GM23338 (cell line): ENCODE measurements around the gene HLA-DOB.

Experiments
- EZH2 ChIP-seq: fragments of 200-600 bp; sonication (generic); IDR thresholded peaks from one replicate; pipeline ENCODE4 v1.8.0; 2017; ENCODE audit warnings: antibody characterized with exemption, mild to moderate bottlenecking, low read depth; ENCODE audit not compliant: unreplicated experiment
- EZH2phosphoT487 ChIP-seq: fragments of 200-600 bp; sonication (generic); IDR thresholded peaks from one replicate; pipeline ENCODE4 v1.8.1; 2018; ENCODE audit warnings: antibody characterized with exemption; ENCODE audit not compliant: unreplicated experiment
- NANOG ChIP-seq: IDR thresholded peaks from 2 replicates; pipeline ENCODE4 v1.6.1; 2016; ENCODE audit warnings: antibody characterized with exemption, borderline replicate concordance
- POLR2AphosphoS5 ChIP-seq: IDR thresholded peaks from 2 replicates; pipeline ENCODE4 v1.6.1; 2016; ENCODE audit warnings: antibody characterized with exemption, low read depth
- STAT1 ChIP-seq: IDR thresholded peaks from one replicate; pipeline ENCODE4 v1.6.1; 2016; ENCODE audit warnings: antibody characterized with exemption; ENCODE audit not compliant: unreplicated experiment
- TF ChIP-seq, protein P1 (sequence below), 2 experiments: fragments of 200-600 bp in 1 of 2; sonication (generic) in 1 of 2; conservative IDR thresholded peaks; 2 replicates each; pipeline versions ENCODE4 v1.5.1 to v1.6.1; 2016 to 2017; ENCODE audit warnings: antibody characterized with exemption in 2 of 2, low read depth in 2 of 2, mild to moderate bottlenecking in 2 of 2, moderate library complexity in 1 of 2
- TF ChIP-seq, protein P2 (sequence below): IDR thresholded peaks from 2 replicates; pipeline ENCODE4 v1.6.1; 2016; ENCODE audit warnings: antibody characterized with exemption

DNA sequence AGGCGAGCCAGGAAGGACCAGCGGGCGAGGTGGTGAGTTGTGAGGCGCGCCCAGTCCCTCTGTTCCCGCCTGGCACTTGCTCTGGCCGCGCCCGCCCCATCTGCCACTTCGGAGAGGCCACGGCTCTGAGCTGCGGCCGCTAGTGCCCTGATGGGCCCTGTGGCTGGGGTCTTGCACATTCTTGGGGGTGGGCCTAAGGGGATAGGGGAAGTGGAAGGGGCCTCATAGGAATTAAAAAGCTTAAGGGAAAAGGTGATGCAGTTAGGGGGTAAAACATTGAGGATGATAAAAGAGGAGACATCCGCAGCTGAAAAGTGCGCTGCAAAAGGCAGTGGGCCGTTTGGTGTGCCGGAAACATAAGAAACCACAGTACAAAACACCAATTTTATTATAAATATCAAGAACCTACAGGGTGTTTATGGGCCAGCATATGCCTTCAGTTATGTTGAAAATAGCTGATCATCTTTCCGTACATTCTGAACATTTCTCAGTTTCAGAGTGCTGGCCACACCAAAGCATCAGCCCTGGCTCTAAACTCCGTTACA, 28.1 kb upstream of the HLA-DOB start:
- TF ChIP-seq, protein P1, sequence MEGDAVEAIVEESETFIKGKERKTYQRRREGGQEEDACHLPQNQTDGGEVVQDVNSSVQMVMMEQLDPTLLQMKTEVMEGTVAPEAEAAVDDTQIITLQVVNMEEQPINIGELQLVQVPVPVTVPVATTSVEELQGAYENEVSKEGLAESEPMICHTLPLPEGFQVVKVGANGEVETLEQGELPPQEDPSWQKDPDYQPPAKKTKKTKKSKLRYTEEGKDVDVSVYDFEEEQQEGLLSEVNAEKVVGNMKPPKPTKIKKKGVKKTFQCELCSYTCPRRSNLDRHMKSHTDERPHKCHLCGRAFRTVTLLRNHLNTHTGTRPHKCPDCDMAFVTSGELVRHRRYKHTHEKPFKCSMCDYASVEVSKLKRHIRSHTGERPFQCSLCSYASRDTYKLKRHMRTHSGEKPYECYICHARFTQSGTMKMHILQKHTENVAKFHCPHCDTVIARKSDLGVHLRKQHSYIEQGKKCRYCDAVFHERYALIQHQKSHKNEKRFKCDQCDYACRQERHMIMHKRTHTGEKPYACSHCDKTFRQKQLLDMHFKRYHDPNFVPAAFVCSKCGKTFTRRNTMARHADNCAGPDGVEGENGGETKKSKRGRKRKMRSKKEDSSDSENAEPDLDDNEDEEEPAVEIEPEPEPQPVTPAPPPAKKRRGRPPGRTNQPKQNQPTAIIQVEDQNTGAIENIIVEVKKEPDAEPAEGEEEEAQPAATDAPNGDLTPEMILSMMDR (conservative IDR thresholded peaks at IDR 0.05; ENCODE audit: low read depth in 2 of 2): no peak
- TF ChIP-seq POLR2AphosphoS5 (peak; percentile 77), NANOG (no peak), EZH2phosphoT487 (no peak), EZH2 (no peak), STAT1 (no peak)
- TF ChIP-seq, protein P2, sequence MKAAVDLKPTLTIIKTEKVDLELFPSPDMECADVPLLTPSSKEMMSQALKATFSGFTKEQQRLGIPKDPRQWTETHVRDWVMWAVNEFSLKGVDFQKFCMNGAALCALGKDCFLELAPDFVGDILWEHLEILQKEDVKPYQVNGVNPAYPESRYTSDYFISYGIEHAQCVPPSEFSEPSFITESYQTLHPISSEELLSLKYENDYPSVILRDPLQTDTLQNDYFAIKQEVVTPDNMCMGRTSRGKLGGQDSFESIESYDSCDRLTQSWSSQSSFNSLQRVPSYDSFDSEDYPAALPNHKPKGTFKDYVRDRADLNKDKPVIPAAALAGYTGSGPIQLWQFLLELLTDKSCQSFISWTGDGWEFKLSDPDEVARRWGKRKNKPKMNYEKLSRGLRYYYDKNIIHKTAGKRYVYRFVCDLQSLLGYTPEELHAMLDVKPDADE: no peak
